ENCODE measurements around the gene NPEPPS. TPM values are rescaled to one million over a fixed set of nuclear protein-coding genes. Genes with fewer than 3 reads are reported as not detected.

The NPEPPS gene
- polyA plus RNA-seq, 1 donor (not counting 4 experiments of a cell fraction or from before 2014, with no cell fraction given) = 122 TPM

GRCh38 chr17:47650525-47651522, 119.9 kb downstream of the NPEPPS start:
- FAIRE-seq = no peak
- dilution Hi-C loops (cut with MboI; ENCODE audit: extremely low pct_ligation_motif_present, low sequenced_read_pairs) = no loop called here
- peak overlapping the region; percentile 89 for H3K4me2 ChIP-seq (ENCODE audit: control insufficient read depth, extremely low read depth, insufficient read depth, low read depth, low read length)
- no peaks in the 10 kb centered on the region for H3K9me3 ChIP-seq (ENCODE audit: control insufficient read depth, low read depth, low read length)
- peak; percentile 60 for DNase-seq (ENCODE audit: low read depth, low spot score)
- peaks cover 27% of the 10 kb centered on the region for H3K4me1 ChIP-seq (ENCODE audit: control insufficient read depth, extremely low read depth, insufficient read depth, low read length)
- no peak overlapping the region for H2AFZ ChIP-seq (ENCODE audit: control insufficient read depth, low read length)
- H3K9ac ChIP-seq (ENCODE audit: control insufficient read depth, extremely low read depth, insufficient read depth, low read length) = peak overlapping the region; percentile 95
- peaks cover 16 to 35% of the 10 kb centered on the region in 2 experiments for H3K36me3 ChIP-seq (ENCODE audit: control insufficient read depth in 2 of 2, extremely low read depth in 1 of 2, insufficient read depth in 2 of 2, low read length in 2 of 2)
- TF ChIP-seq, protein P1, sequence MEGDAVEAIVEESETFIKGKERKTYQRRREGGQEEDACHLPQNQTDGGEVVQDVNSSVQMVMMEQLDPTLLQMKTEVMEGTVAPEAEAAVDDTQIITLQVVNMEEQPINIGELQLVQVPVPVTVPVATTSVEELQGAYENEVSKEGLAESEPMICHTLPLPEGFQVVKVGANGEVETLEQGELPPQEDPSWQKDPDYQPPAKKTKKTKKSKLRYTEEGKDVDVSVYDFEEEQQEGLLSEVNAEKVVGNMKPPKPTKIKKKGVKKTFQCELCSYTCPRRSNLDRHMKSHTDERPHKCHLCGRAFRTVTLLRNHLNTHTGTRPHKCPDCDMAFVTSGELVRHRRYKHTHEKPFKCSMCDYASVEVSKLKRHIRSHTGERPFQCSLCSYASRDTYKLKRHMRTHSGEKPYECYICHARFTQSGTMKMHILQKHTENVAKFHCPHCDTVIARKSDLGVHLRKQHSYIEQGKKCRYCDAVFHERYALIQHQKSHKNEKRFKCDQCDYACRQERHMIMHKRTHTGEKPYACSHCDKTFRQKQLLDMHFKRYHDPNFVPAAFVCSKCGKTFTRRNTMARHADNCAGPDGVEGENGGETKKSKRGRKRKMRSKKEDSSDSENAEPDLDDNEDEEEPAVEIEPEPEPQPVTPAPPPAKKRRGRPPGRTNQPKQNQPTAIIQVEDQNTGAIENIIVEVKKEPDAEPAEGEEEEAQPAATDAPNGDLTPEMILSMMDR (optimal IDR thresholded peaks at IDR 0.05 in 1 of 3, IDR thresholded peaks at IDR 0.05 in 1 of 3, conservative IDR thresholded peaks at IDR 0.05 in 1 of 3; ENCODE audit: extremely low read depth in 1 of 3, insufficient read depth in 2 of 3, low read length in 3 of 3) = peak in 1 of 3 experiments; percentile 1
- TF ChIP-seq EZH2 (IDR thresholded peaks at IDR 0.05; ENCODE audit: low read length) = no peak
- no peaks in the 10 kb centered on the region for H3K9me1 ChIP-seq (ENCODE audit: control insufficient read depth, extremely low read depth, insufficient read depth, low read length)
- H3K27ac ChIP-seq (ENCODE audit: control insufficient read depth, insufficient read depth, low read length) = peak overlapping the region; percentile 85
- peaks cover 21% of the 10 kb centered on the region for H4K20me1 ChIP-seq (ENCODE audit: control insufficient read depth, extremely low read depth, insufficient read depth, low read length)
- peaks cover 52% of the 10 kb centered on the region for H3K79me2 ChIP-seq (ENCODE audit: control insufficient read depth, insufficient read depth, low read length)
- no peaks in the 10 kb centered on the region for H3K27me3 ChIP-seq (ENCODE audit: control insufficient read depth, extremely low read depth, insufficient read depth, low read length)
- H3K4me3 ChIP-seq (ENCODE audit: control insufficient read depth in 2 of 3, extremely low read depth in 1 of 3, insufficient read depth in 2 of 3, low read depth in 1 of 3, low read length in 3 of 3) = peak overlapping the region; percentile 77 to 96 (median 95)

DNA sequence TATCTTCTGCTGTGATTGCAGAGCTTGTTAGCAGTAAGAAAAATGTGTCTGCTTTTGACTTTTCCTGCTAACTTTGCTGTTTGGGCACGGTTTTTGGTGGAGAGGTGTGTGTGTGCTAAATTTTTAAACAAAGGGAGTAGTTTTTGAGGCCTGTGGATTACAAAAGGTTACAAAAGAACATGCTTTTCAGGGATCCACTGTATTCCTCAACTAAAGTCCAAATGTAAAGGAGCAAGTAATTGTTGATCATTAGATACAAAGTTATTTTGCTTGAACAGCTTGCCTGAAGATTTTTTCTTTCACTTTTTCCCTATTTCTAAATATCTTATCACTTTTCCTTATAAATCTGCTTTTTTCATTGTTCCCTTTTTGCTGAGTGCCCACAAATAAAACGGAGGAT, 120.8 kb downstream of the NPEPPS start:
- peaks cover 21 to 42% of the 10 kb centered on the region in 2 experiments for H3K36me3 ChIP-seq (ENCODE audit: control insufficient read depth in 2 of 2, extremely low read depth in 1 of 2, insufficient read depth in 2 of 2, low read length in 2 of 2)
- no peaks in the 10 kb centered on the region for H3K9me1 ChIP-seq (ENCODE audit: control insufficient read depth, extremely low read depth, insufficient read depth, low read length)
- H3K79me2 ChIP-seq (ENCODE audit: control insufficient read depth, insufficient read depth, low read length) = peaks cover 61% of the 10 kb centered on the region
- DNase-seq (ENCODE audit: low read depth, low spot score) (no peak), FAIRE-seq (no peak)
- no peak for TF ChIP-seq EZH2 (IDR thresholded peaks at IDR 0.05; ENCODE audit: low read length)
- TF ChIP-seq, protein P1 (optimal IDR thresholded peaks at IDR 0.05 in 1 of 3, IDR thresholded peaks at IDR 0.05 in 1 of 3, conservative IDR thresholded peaks at IDR 0.05 in 1 of 3; ENCODE audit: extremely low read depth in 1 of 3, insufficient read depth in 2 of 3, low read length in 3 of 3) = no peak
- dilution Hi-C loops (cut with MboI; ENCODE audit: extremely low pct_ligation_motif_present, low sequenced_read_pairs) = no loop called here
- H4K20me1 ChIP-seq (ENCODE audit: control insufficient read depth, extremely low read depth, insufficient read depth, low read length) = peaks cover 29% of the 10 kb centered on the region
- H3K9ac ChIP-seq (ENCODE audit: control insufficient read depth, extremely low read depth, insufficient read depth, low read length) = no peak overlapping the region
- H3K9me3 ChIP-seq (ENCODE audit: control insufficient read depth, low read depth, low read length) = no peaks in the 10 kb centered on the region
- no peaks in the 10 kb centered on the region for H3K27me3 ChIP-seq (ENCODE audit: control insufficient read depth, extremely low read depth, insufficient read depth, low read length)
- H2AFZ ChIP-seq (ENCODE audit: control insufficient read depth, low read length) = no peak overlapping the region
- H3K4me2 ChIP-seq (ENCODE audit: control insufficient read depth, extremely low read depth, insufficient read depth, low read depth, low read length) = peak overlapping the region; percentile 89
- H3K4me1 ChIP-seq (ENCODE audit: control insufficient read depth, extremely low read depth, insufficient read depth, low read length) = peaks cover 27% of the 10 kb centered on the region
- H3K4me3 ChIP-seq (ENCODE audit: control insufficient read depth in 2 of 3, extremely low read depth in 1 of 3, insufficient read depth in 2 of 3, low read depth in 1 of 3, low read length in 3 of 3) = peak overlapping the region in 2 of 3 experiments; percentile 95 to 96
- H3K27ac ChIP-seq (ENCODE audit: control insufficient read depth, insufficient read depth, low read length) = peak overlapping the region; percentile 85

Measured in keratinocyte (primary cell).